HG03025 (cell line): ENCODE data around the gene SPESP1.
"Not testable (repeated sequence)": the region's sequence is repeated elsewhere in the genome, so short reads cannot be mapped to it uniquely, and the experiment has no call there.

Experiments
- ATAC-seq: cut with Tn5 transposase; IDR thresholded peaks from one replicate; pipeline ENCODE4 v1.9.1; 2021; ENCODE audit warnings: mild to moderate bottlenecking, moderate library complexity; ENCODE audit not compliant: unreplicated experiment, low FRiP score

SPESP1 gene

DNA sequence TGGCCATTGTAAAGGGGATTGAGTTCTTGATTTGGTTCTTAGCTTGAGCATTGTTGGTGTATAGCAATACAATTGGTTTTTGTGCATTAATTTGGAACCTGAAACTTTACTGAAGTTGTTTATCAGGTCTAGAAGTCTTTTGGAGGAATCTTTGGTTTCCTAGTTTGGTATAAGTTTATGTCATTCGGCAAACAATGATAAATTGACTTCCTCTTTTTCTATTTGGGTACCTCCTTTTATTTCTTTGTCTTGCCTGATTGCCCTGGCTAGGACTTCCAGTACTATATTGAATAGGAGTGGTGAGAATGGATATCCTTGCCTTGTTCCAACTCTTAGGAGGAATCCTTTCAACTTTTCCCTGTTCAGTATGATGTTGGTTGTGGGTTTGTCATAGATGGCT lies 32.1 kb downstream of the SPESP1 start:
- no peak for ATAC-seq

DNA sequence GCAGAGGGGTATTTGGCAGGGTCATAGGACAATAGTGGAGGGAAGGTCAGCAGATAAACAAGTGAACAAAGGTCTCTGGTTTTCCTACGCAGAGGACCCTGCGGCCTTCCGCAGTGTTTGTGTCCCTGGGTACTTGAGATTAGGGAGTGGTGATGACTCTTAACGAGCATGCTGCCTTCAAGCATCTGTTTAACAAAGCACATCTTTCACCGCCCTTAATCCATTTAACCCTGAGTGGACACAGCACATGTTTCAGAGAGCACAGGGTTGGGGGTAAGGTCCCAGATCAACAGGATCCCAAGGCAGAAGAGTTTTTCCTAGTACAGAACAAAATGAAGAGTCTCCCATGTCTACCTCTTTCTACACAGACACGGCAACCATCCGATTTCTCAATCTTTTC lies 33.4 kb downstream of the SPESP1 start:
- not testable (repeated sequence) for ATAC-seq

DNA sequence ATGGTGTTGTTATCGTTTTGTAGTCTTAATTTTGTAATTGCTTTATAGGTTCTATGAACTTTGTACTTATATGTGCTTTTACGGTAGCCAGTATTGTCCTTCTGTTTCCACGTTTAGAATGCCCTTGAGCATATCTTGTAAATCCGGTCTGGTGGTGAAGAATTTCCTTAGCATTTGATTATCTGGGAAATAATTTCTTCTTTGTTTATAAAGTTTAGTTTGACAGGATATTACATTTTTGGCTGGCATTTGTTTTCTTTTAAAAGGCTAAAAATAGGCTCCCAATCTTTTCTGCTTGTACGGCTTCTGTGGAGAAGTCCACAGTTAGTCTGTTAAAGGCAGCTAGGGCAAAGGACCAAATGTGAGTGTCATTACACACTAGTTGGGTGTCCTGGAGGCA lies 36.7 kb downstream of the SPESP1 start:
- ATAC-seq = no peak

DNA sequence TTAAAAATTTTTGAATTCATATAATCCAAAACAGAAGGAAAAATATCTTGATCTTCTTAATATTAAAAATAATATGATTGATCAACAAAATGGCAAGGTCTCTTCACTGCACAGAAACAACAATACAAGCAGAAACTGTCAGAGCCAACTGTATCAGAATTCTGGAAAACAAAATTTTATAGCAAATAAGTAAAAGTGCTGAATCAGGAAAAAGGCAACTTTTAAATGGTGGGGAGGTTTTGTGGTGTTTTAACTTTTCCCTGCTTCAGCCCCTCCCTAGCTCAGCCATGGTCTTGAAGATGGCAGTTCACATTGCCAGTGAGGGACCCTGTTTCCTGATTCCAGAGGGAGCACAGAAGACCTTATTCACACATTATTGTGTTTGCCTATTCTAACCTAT lies 37.6 kb downstream of the SPESP1 start:
- ATAC-seq = no peak

DNA sequence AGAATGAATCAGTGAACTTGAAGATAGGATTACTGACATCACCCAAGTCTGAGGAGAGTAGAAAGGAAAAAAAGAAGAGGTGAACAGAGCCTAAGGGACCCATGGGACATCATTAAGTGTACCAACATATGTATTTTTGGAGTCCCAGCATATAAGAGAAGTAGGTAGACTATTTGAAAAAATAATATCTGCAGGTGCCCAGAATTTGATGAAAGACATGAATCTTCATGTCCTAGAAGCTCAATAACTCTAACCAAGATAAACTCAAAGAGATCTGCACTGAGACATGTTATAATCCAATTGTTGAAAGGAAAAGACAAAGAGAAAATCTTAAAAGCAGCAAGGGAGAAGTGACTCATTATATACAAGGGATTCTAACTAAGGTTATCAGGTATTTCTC lies 39.0 kb downstream of the SPESP1 start:
- ATAC-seq = no peak

DNA sequence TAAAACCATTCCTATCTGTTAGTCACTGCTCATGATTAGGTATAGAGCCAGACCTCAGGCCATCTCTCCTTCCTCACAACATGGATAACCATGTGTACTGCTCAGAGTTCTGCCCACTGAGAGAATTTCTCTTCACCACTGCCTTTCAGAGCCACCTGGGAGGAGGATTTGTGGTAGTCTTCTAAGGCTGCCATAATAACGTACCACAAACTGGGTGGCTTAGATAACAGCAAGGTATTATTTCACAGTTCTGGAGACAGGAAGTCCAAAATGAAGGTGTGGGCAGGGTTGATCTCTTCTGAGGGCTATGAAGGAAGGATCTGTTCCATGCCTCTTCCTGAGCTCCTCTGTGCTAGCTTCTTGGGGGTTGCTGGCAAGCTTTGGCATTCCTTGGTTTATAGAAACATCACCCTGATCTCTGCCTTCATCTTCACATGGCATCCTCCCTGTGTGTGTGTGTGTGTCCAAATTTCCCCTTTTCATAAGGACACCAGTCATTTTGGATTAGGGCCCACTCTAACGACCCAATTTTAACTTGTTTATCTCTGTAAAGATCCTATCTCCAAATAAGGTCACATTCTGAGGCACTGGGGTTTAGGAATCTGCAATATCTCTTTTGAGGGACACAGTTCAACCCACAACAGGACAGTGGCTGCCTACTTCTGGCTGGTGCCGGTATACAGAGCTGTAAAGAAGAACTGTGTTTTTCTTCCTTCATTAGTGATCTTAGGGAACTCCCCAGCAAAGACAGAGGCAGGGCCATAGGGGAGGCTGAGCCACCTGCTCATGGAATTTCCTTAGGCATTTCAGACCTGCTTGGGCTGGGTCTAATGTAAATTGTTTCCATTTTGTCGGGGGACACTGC lies 42.1 kb downstream of the SPESP1 start:
- ATAC-seq = no peak

DNA sequence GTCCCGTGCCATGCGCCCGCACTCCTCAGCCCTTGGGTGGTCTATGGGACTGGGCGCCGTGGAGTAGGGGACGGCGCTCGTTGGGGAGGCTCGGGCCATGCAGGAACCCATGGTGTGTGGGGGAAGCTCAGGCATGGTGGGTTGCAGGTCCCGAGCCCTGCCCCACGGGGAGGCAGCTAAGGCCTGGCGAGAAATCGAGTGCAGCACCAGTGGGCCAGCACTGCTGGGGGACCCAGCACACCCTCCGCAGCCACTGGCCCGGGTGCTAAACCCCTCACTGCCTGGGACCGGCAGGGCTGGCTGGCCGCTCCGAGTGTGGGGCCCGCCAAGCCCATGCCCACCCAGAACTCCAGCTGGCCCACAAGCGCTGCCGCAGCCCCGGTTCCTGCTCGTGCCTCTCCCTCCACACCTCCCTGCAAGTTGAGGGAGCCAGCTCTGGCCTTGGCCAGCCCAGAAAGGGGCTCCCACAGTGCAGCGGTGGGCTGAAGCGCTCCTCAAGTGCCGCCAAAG lies 45.4 kb downstream of the SPESP1 start:
- ATAC-seq = not testable (repeated sequence)

DNA sequence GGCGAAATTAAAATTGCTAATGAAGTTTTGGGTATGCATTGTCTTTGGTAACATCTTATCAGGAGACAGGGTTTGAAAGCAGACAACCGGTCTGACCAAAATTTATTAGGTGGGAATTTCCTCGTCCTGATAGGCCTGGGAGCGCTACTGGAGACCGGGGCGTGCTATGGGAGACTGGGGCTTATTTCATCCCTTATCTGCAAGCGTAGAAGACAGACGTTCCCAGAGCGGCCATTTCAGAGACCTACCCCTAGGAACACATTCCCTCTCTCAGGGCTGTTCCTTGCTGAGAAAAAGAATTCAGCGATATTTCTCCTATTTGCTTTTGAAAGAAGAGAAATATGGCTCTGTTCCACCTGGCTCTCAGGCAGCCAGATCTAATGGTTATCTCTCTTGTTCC lies 47.1 kb downstream of the SPESP1 start:
- not testable (repeated sequence) for ATAC-seq

DNA sequence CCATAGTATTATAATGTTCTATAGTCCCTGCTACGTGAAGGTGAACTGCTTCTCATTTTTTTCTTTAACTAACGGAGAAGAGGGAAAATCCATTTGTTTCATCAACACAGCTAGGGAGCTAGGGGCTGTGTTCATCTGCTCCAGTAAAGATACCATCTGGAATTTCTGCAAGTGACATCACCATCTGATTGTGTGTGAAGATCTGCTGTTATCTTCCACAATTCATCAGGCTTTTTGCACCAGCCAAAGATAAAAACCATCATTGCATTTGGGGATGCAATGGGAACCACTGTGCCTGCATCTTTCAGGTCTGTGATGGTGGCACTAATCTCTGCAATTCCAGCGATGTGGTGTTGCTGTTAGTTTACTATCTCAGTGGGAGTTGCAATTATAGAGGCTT lies 48.7 kb downstream of the SPESP1 start:
- ATAC-seq = no peak

DNA sequence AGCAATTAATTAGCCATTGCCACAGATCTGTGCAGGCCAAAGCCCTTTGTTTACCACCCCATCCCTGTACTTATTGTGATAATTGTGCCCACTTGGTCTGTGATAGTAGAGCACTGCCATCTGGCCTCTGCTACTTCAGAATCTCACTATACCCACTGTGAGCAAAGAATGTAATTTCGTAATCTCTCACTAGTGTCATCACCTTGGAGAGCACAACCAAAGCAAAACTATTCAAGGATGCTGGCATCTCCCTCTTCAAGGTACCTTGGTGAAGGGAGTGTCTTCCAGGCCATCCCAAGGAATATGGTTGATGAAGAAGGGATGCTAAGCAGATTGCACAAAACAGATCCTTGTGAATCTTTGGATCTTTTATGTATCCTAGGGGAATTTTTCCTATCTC lies 49.5 kb downstream of the SPESP1 start:
- ATAC-seq = no peak

DNA sequence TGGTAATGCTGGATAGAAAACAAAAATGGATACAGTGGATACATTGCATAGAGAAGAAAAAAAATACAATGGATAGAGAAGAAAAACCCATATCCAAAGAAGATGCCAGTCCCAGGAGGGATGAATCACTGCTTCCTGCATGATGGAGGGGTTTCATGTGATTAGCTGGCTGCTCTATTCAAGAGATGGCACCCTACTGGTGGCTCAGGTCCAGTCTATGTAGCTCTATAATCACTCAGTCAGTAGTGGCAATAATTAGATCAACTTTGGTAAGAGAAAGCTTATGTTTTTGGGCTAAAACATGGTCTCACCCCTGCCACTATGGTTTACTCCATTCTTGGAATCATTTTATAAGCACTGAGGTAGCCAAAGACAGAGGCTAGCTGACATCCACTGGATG lies 50.5 kb downstream of the SPESP1 start:
- ATAC-seq = no peak

DNA sequence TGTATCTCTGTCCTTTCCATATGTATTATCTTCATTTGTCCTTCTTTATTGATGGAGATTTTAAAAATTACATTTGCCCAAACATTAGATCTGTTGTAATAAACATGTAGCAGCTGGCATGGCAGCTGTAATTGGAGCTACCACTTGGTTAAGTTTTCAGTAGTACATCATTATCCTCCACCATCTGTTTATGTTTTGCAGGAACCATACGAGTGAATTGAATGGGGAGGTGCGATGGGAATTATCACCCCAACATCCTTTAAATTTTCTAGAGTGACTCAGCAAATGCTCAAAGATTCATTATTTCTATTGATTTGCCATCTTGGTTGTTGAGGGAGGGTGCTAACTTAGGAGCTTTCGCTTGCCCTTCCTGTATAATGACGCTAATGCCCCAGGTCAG lies 51.6 kb downstream of the SPESP1 start:
- ATAC-seq = no peak

DNA sequence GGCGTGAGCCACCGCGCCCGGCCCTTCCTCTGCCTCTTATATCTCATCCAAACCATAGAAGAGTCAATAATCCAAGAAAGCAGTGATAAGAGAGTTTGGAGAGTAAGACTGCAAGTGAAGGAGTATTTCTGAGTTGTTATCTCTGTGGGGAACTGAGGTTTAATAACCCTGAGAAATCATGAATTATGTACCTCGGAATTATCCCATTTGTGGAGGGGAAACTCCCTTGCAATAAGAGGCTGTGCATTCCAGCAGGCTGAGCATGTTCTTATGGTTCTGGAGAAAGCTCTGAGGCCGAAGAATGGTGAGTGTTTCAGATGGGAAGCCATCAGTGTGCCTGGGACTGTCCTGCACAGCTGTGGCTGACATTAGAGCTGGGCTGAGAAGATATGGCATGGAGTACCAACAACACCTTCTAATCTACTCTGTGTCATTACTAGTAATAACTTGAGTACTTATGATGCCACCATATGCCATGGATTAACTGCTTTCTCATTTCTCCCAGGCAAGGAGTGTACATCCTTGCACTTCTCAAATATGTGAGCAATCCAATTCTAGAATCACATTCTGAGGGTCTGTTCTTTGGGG lies 52.7 kb downstream of the SPESP1 start:
- no peak for ATAC-seq

DNA sequence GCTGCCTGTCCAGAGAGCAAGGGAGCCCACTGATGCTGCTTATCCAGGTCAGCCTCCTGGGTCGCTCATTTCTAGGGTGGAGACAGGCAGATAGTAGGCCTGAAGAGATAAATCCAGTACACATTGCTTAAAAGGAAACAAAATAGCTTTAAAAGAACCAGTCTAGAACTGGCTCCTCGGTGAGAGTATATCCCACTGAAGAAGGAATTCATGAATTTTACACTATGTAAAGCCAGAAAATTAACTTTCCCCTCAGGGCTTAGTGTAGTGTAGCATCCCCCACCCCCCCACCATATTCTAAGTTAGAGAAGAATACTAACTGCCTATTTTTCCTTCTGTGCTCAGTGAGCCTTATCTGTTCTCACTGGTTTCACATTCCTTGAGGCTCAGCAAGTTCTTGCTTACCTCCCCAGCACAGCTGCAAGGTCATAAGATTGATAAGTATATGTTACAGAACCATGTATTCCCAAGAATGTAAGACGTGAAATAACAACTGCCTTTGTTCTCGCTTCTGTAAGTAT lies 53.7 kb downstream of the SPESP1 start:
- ATAC-seq = no peak

DNA sequence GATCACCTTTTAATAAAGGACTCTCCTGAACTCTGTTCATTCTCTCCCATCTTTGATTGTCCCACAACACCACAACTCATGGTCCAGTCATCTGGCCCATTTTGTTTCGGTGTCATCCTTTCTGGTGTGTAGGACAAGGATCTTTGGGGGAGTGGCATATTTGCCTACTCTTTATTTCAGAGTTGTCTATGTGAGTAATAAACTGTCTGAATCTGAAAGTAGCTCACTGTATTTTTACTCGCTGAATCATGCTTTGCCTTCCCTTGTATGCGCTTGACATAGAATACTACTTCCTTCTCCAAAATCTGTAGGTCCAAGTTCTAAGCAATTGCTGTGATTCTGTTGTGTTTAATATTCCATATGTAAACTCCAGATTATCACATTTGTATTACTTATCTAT lies 54.3 kb downstream of the SPESP1 start:
- ATAC-seq = no peak

DNA sequence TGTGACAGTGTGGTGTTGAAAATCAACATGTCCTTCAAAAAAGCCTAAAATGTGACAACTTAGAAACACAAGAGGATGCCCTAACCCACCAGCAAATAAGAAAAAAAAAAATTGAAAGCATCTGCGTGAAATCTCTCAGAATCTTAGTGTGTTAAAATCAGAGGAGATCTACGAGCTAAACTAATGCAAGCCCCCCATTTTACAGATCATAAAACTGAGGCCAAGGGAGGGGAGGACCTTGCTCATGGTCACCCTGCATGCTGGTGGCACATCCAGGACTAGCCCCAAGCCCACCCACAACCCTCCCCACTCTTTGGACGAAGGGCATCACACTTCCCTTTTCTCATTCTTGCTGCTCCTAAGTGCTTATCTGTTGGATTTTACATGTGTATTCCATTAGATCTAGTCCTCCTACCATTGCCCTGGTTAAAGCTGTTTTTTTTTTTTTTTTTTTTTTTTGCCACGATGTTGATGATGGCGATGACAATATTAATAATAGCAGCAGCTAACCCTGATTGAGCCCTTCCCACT lies 55.1 kb downstream of the SPESP1 start:
- ATAC-seq = no peak

DNA sequence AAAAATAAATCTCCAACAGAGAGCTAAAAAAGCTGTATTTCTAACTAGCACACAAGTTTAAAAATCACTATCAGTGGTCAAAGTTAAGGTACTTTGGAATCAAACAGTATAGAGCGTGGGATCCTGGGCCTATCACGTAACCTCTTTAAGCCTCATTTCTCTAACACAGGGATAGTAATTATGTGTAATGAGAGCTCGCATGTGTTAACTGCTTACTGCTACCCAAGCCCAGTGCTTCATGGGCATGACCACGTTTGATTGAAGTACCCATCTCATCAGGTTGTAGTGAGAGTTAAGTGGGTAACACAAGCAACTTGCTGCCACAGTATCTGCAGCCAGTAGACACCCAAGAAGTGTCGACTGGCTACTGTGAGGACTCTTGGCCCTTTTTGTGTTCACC lies 56.0 kb downstream of the SPESP1 start:
- no peak for ATAC-seq

DNA sequence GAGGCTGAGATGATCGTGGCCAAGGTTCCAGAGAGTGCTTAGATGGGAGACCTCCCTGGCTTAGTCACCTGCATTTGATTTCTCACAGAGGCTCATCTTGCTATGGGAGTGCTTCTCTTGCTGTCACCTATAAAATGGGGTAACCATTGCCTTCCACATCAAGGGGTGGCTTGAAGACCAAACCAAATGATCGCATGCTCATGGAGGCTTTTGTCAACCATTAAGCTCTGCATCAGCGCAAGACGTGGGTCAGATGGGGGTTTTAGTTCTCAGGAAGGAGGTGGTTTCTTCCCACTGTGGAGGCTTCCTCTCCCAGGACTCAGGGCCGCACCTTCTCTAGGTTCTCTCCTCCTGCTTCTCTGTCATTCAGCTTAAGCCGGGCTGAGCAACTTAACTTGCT lies 56.8 kb downstream of the SPESP1 start:
- no peak for ATAC-seq

DNA sequence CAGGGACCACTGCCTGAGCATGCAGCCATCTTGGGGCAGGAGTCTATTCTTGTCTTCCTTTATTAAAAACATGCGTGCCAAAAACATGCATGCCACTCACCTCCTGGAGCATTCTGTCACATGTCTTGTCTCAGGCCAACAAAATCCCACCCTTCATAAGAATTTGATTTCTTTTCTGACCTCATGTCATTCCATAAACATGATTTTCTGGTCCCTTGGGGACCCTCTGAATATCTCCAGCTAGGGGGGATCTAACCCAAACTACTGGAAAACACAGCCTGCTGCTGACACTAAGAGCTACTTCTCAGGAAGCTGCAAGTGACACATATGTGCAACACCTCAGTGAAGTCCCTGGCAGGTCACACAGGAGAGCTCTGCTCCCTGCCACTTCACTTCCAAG lies 57.4 kb downstream of the SPESP1 start:
- no peak for ATAC-seq

DNA sequence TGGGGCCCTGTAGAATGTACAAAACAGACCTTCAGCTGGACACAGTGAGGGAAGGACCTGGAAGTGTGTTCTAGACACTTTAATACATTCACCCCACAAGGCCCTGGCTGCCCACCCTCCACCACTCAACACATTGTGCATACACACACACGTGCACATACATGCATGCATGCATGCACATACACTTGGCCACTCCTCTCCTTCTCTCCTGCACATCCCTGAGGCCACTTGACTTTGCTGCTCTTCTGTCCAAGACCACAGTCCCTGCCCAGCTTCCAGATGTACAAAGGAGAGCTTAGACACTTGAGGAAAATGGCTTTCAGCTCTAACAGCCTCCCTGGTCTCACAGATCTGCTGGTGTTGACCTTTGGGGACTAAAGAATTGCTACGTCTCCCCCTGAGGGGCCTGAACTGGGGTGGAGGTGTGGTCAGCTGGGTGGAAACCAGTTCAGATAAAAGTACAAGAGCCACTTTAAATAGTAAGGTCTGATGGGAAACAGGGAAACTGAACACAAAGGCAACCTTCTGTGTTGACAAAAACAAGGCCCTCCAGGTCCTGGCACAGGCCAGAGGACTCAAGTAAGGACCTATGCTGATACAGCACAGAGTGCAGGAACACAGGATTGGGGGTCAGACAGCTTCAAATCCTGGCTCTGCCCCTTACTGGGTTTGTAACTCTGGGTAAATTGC lies 59.4 kb downstream of the SPESP1 start:
- no peak for ATAC-seq
